Activated T-cell treated with anti-CD3 and anti-CD28 coated beads for 4 hours (primary cell): ENCODE data around the gene MUC6.

Experiments
- DNase-seq: peaks from one replicate; pipeline ENCODE4 v3.0.0-alpha.2; 2020

MUC6 gene

GRCh38 chr11:1001617-1002405 lies 34.7 kb downstream of the MUC6 start:
- DNase-seq: no peak

DNA sequence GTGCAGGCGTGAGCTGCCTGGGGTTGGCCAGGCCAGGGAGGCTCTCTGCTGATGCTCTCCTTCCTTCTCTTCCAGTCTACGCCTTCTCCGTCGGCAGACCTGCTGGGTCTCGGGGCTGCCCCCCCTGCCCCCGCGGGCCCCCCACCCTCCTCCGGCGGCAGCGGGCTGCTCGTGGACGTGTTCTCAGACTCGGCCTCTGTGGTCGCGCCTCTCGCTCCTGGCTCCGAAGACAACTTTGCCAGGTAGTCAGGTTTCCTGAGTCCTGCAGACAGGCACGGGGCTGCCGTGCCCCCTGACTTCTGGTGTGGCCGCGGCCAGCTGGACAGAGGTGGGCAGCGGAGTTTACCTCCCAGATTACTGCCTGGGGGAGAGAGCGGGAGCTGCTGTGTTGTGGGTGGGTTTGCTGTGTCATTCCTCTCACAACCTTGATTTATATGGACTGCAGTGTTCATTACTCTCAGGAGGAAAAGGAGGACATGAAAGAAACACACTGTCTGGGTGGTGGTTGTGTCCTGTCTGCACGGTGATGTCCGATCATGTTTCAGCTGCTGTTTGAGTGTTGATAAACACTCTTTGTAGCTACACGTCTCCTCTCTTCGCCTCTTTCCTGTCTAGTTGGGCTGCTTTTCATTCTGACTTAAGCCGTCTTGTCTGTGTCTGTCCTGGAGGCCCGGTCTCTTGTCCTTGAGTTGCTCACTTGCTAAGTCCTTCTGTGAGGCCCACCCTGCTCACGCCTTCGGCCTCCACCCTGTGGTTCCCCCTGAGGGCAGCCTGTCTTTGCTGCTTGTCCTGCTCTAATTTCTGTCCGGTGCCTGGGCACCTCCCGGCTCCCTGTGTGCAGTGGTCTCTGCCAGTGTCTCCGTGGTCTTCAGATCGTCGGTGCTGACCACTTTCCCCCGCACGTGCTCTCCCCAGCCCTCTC lies 35.9 kb downstream of the MUC6 start:
- no peak for DNase-seq

DNA sequence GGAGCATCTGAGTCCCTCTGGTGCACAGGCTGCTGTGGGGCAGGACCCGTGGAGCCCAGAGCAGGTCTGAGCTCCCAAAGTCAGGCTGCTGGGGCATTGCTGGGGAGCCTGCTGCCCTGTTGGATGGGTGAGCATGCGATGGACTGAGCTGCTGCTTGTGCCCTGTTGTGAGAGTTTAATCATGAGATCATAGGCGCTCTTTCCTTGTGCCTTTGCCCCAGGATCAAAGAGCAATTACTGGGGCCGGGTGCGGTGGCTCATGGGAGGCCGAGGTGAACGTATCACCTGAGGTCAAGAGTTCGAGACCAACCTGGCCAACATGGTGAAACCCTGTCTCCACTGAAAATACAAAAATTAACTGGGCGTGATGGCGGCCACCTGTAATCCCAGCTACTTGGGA lies 37.5 kb downstream of the MUC6 start:
- DNase-seq: no peak

- DNase-seq: no peak
Observed at GRCh38 chr11:997907-998306, 38.6 kb downstream of the MUC6 start.

- no peak for DNase-seq
Observed at GRCh38 chr11:996681-997080, 39.8 kb downstream of the MUC6 start.

DNA sequence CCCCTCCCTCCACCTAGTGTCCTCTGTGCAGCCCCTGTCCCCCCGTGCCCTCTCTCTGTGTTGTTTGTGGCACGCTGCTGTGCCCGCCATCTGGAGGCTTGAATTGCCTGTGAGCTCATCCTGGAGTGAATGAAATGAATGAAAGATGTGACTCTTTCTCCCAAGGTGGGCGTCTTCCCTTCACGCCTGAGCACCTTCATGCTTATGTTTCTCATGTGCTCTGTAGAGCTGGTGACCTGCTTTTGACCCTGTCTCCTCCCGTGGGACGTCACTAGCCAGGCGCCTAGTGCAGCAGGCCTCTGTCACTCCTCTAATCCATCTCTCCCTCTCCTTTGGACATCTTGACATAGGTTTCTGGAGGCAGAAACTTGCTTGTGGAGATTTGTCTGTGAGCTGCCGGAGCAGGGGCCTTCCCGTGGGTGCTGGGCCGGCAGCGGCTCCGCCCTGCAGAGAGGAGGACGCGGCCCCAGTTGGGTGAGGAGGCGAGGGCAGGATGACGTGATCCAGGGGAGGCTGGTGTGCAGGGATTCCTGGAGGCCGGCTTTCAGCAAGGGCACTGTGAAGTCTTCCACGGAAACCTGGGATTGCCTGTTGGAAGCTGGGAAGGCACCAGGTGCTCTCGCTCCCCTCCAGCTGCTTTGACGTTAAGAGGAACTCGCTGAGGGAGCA lies 40.6 kb downstream of the MUC6 start:
- no peak for DNase-seq

DNA sequence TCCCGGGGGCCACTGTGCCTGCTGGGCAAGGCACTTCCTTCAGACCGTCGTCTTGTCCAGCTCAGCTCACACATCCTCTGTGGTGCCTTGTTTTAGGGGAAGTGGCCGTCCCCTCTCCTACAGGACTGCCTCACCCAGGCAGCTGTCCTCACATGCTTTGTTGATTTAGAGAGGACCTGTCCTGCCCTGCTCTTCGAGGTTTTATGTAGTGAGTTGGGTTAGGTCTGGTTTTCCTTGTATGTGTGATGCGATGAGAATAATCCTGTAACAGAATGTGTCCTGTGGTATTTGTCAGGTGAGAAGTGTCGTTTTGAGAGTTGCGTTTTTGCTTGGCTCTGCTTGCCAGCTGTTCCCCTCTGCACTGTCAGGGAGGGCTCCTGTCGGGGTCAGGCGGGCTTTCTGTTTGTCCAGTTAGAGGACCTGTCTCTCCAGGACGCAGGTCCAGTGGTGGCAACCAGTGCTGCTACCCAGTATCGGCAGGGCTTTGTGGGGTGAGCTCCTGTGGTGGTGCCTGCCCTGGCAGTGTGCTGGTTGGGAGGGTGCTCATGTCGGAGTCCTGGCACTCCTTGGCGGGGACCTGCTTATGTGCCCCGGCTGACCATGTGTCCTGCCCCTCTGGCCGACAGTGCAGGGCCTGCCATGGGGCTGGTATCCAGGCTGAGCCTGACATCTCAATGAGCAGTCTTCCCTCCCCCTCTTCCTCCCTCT lies 41.3 kb downstream of the MUC6 start:
- no peak for DNase-seq

GRCh38 chr11:993632-994167 lies 42.8 kb downstream of the MUC6 start:
- DNase-seq: no peak

GRCh38 chr11:992577-992976 lies 43.9 kb downstream of the MUC6 start:
- DNase-seq: no peak

- DNase-seq: no peak
Observed at GRCh38 chr11:991711-992307, 44.7 kb downstream of the MUC6 start.

GRCh38 chr11:991034-991433 lies 45.5 kb downstream of the MUC6 start:
- DNase-seq: no peak

DNA sequence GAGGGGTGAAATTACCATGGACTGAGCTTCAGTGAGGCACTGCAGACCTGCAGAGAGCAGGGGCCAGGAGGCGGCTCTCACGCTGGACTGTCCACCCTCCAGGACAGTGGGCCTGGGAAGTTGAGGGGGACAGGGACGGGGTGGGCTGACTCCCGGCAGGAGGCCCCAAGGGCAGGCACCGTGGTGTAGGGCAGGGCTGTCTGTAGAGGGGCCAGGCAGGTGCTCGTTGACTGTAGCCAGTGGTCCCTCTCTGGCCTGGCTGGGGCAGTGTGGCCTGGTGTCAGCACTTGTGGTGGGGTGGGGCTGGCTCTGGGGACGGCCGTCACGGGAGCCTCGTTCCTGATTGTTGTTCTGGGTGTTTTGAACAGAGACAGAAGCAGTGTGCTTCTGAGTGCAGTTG lies 46.4 kb downstream of the MUC6 start:
- DNase-seq: no peak

DNA sequence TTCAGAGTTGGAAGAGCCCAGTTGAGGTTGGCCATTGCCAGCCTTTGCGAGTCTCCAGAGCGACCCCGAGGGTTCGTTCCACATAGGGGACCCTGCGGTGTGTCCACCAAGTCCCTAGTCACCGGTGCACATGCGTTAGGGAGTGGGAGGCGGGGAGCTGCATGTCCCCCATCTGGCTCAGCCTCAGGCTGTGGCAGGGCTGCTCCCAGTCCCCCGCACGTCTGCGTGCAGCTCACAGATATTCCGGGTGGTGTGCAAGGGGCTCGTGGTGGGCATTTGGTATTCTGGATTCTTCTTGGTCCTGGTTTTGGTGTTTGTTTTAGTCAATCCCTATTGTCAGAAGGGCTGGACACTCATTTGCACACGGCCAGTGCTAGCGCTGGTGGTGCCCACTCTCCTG lies 48.8 kb downstream of the MUC6 start:
- DNase-seq: no peak

- no peak for DNase-seq
Observed at GRCh38 chr11:986952-987305, 49.6 kb downstream of the MUC6 start.

DNA sequence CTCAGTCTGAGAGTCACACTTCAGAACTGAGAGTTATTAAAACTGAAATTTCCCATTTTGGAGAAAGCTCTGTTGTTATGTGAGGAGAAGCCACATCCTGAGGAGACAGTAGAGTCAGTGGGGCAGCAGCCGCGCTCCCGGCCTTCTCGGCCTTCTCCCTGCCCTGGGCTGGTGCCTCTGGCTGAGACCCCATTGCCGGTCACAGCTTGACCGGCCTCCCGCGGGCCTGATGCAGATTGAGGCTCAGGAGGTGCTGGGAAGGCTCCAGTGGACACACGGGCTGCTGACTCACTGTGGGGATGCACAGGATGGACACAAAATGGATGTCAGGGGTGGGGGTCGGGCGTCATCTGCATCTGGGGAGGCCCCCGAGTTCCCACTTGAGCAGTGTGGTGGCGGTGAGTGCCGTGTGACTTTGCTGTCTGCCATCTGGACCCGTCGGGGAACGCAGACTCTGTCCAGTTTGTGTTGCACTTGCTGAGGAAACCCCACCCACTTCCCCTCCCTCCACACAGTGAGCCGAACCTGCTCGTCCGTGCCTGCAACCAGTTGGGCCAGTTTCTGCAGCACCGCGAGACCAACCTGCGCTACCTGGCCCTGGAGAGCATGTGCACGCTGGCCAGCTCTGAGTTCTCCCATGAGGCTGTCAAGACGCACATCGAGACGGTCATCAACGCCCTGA lies 50.1 kb downstream of the MUC6 start:
- DNase-seq: no peak

DNA sequence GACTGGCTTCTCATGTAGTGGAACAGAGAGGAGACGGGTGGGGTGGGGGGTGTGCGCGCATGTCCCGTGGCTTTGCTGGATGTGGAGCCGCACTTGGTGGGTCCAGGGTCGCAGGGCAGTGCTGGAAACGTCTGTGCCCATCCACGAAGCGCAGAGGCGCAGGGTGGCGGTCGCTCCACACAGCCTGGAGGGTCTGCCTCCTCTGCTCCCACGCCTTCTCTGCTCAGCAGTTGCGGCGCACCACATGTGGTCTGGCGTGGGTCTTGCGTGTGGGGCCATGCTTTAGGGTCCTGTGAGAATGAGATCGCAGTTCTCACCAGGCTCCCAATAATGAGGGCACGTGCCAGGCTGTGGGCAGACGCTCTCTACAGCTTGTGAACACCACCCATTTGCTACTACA lies 50.7 kb downstream of the MUC6 start:
- DNase-seq: no peak

GRCh38 chr11:985406-985805 lies 51.1 kb downstream of the MUC6 start:
- DNase-seq: no peak

GRCh38 chr11:984546-984945 lies 52.0 kb downstream of the MUC6 start:
- DNase-seq: no peak

DNA sequence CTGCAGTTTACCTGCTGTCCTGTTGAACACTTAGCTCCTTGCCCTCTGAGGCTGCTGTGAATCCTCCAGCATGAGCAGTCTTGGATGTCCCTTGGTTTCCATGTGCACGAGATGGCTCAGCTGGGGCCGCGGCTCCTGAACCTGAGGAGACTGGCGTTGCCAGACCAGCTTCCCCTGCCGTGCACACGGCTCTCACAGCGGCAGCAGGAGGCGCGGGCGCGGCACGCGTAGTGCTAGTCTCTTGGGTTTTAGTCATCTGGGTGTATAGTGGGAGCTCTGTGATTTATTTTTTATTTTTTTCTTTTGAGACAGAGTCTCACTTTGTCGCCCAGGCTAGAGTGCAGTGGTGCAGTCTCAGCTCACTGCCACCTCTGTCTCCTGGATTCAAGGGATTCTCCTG lies 54.8 kb downstream of the MUC6 start:
- no peak for DNase-seq

- DNase-seq: no peak
Observed at GRCh38 chr11:980438-981357, 55.8 kb downstream of the MUC6 start.

DNA sequence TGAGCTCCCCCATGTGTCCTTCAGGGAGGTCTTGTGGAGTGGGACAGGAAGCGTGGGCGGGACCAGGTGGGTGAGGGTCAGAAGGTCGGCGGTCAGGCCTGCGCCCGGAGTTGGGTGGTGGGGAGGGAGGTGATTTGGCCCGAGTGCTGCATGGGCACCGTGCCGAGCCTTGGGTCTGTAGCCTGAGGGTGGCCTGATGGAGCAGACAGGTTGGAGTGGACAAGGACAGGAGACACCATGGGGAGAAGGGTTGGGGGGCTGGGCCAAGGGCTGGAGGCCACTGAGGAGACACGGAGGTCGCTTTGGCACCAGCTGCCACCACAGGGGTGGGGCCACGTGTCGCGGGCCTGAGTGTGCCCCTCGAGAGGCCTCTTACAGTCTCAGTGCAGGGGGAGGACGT lies 57.7 kb downstream of the MUC6 start:
- DNase-seq: no peak
